Measurements from ENCODE around the gene OR13J1. TPM values are rescaled to one million over a fixed set of nuclear protein-coding genes. Genes with fewer than 3 reads are reported as not detected.

OR13J1 gene
- total RNA-seq, 1 experiment from 2014 or later, result not detected

DNA sequence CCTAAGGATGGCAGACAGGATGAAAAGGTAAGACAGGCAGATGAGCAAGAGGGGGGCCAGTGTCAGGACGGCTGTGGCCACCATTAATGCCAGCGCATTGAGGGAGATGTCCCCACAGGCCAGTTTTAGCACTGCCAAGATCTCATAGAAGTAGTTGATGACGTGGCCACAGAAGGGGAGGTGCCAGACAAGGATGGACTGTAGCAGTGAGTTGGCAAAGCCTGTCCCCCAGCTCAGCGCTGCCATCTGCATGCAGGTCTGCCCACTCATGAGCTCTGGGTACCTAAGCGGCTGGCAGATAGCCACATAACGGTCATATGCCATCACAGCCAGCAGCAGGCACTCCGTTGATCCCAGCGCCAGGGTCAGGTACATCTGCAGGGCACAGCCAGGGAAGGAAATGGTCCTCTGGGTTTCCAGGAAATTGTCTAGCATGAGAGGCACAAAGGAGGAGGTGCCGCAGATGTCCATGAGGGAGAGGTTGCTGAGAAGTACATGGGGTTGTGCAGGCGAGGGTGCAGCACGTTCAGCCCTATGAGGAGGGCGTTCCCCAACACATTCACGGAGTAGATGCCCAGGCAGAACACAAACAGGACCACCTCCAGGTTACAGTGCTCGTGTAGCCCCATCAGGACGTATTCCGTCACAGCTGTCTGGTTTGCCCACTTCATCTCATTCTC lies 10.8 kb downstream of the OR13J1 start:
- DNase-seq (ENCODE audit: low read depth), result peak; percentile 59

DNA sequence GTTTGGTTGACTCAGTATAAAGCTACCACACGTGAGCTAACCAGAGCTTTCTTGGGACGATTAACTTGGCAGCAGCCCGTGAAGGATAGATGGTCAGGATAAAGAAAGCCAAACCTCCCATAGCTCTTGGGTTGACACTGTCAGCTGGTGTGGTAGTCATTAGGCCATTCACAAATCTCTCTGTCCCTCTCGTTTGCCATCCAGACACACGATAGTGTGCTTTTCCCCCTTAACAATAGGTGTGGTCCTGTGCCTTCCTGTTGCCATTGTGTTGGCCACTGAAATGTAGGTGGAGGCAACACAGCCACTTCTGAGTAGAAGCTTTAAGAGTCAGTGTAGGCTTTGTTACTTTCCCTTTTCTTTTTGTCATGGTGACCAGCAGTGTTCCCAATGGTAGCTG lies 11.7 kb downstream of the OR13J1 start:
- DNase-seq (ENCODE audit: low read depth), result no peak

GRCh38 chr9:35856882-35857281 lies 13.3 kb downstream of the OR13J1 start:
- no peak for DNase-seq (ENCODE audit: low read depth)

DNA sequence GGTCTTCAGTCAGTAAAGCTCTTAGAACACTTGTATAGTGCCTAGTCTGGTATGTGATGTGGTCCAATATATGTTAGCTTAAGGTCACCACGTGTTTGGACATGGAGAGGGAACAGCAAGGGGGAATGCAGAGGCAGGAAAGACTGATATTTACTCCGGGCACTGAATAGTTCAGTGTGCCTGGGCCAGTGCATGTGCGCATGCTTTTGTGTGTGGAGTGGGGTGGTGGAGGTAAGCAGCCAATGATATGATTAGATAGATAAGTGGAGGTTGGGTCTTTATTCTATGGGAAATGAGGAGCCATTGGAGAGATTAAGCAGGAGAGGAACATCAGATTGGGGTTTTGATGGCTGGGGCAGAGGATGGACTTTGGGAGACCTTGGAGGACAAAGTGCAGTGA lies 14.0 kb downstream of the OR13J1 start:
- no peak for DNase-seq (ENCODE audit: low read depth)

GRCh38 chr9:35854091-35854762 lies 16.0 kb downstream of the OR13J1 start:
- no peak for DNase-seq (ENCODE audit: low read depth)

DNA sequence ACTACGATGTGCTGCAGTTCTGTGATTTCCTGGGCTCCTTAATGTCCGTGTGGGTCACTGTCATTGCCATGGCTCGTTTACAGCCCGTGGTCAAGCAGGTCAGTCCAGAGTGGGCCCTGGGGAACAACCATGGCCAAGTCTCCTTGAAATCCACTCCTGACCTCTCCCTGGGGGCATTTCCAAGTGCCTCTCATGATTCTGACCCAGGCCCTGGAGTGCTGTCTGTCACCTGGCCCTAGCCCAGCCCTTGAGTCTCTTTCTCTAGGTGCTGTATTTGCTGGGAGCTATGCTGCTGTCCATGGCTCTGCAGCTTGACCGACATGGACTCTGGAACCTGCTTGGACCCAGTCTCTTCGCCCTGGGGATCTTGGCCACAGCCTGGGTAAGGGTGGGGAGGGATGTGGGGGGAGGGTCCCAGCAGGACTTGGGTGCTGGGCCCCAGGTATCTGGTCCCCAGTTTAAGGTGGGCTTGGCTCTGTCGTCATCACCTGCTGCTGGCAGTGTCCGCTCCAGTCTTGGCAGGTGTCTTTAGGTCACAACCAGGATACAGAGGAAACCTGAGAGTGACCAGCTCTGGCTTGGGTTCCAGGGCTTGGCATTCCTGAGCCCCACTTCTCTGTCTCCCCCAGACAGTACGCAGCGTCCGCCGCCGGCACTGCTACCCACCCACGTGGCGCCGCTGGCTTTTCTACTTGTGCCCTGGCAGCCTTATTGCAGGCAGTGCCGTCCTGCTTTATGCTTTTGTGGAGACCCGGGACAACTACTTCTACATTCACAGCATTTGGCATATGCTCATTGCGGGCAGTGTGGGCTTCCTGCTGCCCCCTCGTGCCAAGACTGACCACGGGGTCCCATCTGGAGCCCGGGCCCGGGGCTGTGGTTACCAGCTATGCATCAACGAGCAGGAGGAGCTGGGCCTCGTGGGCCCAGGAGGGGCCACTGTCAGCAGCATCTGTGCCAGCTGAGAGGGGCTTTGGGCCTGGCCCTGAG lies 17.0 kb downstream of the OR13J1 start:
- DNase-seq (ENCODE audit: low read depth), result no peak

DNA sequence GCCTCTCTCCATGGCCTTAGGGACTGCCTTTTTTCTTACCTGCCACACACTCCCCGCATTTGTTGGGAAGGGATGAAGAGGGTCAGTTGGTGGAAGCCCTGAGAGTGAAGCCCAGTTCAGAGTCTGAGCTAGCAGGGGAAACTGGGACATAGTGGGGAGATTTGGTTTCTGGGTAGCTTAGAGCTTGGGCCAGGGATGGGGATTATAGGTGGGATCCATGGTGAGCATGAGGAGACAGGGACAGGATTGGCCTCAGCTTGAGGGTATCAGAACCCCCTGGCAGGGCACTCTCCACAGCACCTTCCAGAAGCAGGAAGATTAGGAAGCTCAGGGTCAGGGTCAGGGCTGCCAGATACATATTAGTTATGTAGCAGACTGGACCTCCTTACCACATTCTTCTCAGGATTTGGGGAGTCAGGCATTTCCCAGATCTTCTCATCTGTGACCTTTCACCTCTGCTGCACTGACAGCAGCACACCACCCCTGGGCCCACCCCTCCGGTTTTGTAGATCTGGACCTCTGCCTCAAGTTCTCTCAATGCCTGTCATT lies 17.9 kb downstream of the OR13J1 start:
- no peak for DNase-seq (ENCODE audit: low read depth)

- peak; percentile 83 for DNase-seq (ENCODE audit: low read depth)
Measured at GRCh38 chr9:35847792-35848572, 22.2 kb downstream of the OR13J1 start.

DNA sequence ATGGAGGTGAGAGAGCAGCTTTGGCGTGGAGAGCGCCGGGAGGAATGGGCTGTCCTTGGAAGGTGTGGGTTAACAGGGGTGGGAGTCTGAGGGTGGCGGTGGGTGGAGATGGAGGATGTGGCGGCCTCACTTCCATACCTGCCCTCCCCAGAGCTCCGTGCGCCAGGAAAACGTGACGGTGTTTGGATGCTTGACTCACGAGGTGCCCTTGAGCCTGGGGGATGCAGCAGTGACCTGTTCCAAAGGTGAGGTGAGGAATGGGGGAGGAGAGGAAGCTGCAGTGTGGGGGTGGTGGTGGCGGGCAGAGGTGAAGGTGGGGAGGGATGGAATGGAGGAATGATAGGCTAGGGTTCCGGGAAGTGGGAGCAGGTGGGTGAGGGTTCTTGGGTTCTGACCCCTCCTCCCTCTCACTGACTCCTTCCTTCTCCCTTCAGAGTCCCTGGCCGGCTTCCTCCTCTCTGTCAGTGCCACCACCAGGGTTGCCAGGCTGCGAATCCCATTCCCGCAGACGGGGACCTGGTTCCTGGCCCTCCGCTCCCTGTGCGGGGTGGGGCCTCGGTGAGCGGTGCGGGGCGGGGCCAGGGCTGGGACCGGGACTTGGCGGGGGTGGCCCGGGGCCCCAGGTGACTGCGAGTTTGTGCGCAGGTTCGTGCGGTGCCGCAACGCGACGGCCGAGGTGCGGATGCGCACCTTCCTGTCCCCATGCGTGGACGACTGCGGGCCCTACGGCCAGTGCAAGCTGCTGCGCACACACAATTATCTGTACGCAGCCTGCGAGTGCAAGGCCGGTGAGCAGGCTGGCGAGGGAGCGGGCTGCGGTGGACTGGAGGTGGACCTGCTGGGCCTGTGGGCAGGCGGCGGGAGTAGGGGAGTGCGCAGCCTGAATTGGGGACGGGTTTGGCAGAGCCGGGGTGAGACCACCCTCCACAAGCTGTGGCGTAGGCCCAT lies 24.1 kb downstream of the OR13J1 start:
- DNase-seq (ENCODE audit: low read depth), result no peak

DNA sequence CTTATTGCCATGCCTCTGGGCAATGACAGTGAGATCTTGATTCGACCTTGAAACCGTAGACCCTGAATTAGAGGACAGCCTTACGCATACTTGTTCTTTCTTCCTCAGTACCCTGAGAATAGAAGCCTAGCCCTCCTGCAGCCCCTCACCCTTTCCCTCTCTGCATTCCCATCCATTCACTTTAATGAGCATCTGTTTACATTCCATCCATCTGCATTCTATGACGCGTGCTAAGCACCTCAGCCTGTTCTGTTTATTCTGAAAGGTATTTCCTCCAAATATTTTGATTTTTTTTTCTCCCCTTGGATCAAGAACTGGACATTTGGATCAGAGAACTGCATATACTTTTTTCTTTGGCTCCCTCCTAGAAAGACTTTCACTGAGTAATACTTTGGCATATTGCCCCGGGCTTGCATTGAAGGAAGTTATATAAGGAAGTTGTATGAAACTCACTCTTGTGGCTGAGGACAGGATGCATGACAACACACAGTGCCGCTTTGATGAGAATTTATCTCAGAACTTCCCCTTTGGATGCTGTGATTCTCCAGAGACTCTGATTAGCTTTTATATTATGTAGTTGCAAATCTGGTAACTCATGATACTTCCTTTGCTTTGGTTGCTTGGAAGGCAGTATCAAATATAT lies 25.5 kb downstream of the OR13J1 start:
- peak; percentile 92 for DNase-seq (ENCODE audit: low read depth)

DNA sequence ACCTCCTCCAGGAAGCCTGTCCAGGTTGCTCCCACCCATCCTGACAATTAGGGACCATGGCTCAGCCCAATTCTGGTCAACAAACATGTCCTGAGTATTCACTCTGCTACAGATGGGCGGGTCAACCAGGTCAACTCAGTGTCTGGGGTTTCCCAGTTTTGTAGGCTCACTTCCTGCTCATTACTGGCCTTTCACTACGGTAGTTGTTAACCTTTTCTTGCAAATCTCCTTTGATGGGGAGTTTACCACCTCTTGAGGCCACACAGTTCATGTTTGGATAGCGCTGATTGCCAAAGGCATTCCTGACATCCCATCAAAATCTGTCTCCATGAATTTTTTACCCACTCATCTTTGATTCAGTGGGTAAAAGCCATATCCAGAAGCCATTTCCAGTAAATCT lies 27.4 kb downstream of the OR13J1 start:
- DNase-seq (ENCODE audit: low read depth), result no peak

DNA sequence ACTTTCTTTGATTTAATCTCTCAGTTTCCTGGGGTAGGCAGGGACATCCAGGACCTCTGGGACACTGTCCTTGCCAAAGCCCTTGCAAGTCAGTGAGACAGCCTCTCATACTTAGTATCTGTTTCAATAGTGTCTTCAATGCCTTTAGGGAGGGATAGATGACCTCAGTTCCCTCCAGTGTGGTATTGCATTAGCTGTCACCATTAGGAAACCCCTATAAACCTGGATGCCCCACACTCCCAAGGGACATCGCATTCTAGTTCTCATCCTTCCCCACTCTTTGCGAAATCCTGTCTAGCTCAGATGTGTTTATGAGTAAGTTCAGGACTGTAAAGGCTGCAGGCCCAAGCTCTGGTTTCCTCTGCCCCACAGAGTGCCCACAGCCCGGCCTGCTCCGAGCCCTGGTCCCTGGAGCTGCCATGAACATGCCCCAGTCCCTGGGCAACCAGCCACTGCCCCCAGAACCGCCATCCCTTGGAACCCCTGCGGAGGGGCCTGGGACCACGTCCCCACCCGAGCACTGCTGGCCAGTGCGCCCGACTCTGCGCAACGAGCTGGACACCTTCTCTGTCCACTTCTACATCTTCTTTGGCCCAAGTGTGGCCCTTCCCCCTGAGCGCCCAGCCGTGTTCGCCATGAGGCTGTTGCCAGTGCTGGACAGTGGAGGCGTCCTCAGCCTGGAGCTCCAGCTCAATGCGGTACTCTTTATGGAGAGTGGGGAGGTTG lies 28.0 kb downstream of the OR13J1 start:
- no peak for DNase-seq (ENCODE audit: low read depth)

GRCh38 chr9:35841645-35841900 lies 28.6 kb downstream of the OR13J1 start:
- no peak for DNase-seq (ENCODE audit: low read depth)

GRCh38 chr9:35840881-35841644 lies 29.1 kb downstream of the OR13J1 start:
- DNase-seq (ENCODE audit: low read depth), result no peak

DNA sequence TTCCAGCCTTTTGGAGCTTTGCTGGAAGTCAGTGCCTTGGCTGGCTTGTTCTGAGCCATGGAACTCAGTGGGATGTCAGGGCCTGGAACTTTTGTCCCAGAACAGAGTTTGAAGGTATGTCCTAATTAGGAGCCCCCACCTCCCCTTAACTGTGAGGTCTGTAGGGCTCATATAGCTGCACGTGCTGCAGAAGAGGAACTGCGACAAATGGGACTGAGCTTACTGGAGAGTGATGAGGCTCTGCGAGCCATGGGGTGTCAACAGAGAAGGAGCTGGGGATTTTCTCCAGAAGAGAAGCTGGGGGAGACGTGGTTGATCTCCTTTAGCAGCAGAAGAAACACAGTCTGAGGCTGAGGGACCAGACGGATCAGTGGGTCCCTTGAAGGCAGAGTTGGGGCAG lies 30.3 kb downstream of the OR13J1 start:
- DNase-seq (ENCODE audit: low read depth), result no peak

GRCh38 chr9:35836595-35836994 lies 33.6 kb downstream of the OR13J1 start:
- no peak for DNase-seq (ENCODE audit: low read depth)

GRCh38 chr9:35835766-35836165 lies 34.4 kb downstream of the OR13J1 start:
- no peak for DNase-seq (ENCODE audit: low read depth)

GRCh38 chr9:35835216-35835632 lies 35.0 kb downstream of the OR13J1 start:
- no peak for DNase-seq (ENCODE audit: low read depth)
